GM10248 (cell line): Measurements from ENCODE around the gene KLK3.

ENCODE experiments used
- CTCF ChIA-PET: fragments of 300-600 bp; sonication (Branson Sonifier 250); formaldehyde crosslinking; extraction: SDS; loops from one replicate; lab custom pipeline; 2021; ENCODE audit warnings: antibody characterized with exemption; lab: Yijun Ruan, JAX
- POLR2A ChIA-PET: fragments of 350-650 bp; sonication (Branson Sonifier 250); formaldehyde crosslinking; extraction: SDS; loops from one replicate; lab custom pipeline; 2020; ENCODE audit warnings: antibody characterized with exemption; lab: Yijun Ruan, JAX
- DNase-seq: peaks from one replicate; pipeline ENCODE4 v3.0.0; 2012; ENCODE audit errors: extremely low spot score
- TF ChIP-seq, protein P1 (sequence below): IDR thresholded peaks from 2 replicates; pipeline ENCODE4 v1.5.1; 2012; ENCODE audit warnings: mild to moderate bottlenecking, low read depth; ENCODE audit errors: extremely low read depth, missing control alignments, control extremely low read depth

Gene KLK3

DNA sequence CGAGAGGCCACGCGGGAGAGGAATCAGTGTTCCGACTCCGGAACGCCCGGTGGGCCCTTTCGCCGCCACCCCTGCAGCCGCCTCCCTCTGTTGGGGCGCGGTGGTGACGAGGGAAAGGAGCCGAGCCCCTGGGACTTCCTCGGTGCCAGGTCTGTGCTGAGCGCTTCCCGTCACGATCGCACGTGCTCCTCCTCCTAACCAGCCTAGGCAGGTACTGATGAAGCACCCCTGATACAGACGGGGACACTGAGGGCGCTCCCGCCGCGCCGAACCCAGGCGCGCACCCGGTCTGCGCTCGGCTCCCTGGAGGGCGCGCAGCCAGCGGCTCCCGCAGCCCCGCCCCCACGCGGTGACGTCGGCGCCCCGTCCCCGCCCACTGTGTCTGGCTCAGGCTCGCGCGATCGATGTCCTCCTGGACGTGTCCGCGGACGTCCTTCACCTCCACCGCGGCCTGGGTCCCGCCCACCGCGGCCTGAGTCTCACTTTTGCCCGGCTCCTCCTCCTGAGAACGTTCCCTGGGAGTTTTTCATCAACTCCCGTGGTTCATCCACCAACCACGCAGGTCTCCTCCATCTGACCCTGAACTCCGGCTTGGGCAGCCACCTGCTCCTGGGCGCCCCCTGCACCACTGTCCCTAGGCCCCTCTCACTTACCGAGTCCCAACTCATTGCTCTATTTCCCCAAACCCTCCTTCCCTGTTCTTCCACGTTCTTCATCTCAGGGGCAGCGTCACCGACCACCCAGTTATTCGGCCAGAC lies 18.8 kb upstream of the KLK3 start:
- CTCF ChIA-PET = no interaction called here
- TF ChIP-seq, protein P1, sequence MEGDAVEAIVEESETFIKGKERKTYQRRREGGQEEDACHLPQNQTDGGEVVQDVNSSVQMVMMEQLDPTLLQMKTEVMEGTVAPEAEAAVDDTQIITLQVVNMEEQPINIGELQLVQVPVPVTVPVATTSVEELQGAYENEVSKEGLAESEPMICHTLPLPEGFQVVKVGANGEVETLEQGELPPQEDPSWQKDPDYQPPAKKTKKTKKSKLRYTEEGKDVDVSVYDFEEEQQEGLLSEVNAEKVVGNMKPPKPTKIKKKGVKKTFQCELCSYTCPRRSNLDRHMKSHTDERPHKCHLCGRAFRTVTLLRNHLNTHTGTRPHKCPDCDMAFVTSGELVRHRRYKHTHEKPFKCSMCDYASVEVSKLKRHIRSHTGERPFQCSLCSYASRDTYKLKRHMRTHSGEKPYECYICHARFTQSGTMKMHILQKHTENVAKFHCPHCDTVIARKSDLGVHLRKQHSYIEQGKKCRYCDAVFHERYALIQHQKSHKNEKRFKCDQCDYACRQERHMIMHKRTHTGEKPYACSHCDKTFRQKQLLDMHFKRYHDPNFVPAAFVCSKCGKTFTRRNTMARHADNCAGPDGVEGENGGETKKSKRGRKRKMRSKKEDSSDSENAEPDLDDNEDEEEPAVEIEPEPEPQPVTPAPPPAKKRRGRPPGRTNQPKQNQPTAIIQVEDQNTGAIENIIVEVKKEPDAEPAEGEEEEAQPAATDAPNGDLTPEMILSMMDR = peak; percentile 2
- POLR2A ChIA-PET = no interaction called here
- DNase-seq = peak; percentile 93

DNA sequence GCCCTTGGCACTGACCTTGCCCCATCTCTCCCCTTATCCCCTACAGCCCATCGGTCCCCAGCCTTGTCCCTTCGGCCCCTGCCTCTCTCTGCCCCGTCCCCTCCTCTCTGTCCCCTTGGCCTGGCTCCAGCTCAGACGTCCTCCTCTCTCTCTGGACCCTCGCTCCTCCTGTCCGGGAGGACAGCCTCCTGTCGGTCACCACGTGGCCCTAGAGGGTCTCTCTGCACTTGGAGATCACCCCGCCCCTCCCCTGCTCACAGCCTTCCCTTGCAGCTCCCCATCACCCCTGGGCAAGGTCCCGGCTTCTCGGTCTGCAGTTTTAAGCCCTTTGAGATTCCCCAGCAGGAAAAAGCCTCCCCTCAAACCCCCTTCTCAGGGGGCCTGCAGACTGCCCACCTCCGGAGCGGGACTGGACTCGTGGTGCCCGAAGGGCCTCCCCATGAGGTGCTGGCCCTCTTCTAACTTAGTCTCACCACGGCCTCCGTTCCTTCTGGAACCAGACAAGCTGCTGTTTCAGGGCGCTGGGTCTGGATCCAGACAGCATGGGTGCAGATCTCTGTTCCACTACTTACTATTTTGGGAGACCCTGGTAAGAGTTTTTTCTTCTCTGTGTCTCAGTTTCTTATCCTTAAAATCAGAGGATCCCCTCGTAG lies 18.0 kb upstream of the KLK3 start:
- ChIA-PET POLR2A (no interaction called here), CTCF (no interaction called here)
- TF ChIP-seq, protein P1 = no peak
- DNase-seq = peak; percentile 20

DNA sequence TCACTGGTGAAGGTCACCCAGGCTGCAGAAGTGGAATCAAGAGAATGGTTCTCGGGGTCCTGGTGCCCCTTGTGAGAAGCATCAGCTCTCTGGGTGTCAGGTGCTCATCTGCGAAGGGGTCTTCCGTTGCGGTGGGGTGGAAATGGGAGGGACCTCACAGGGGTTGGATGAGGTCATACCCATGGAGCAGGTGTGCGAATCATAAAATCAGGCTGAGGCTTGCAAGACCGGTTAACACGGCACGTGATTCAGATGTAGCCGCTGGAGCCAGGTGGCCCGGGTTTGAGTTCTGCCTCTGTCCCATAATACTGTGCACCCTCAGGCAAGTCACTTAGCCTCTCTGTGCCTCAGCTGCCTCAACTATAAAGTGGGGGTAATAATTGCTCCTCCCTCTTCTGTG lies 17.4 kb upstream of the KLK3 start:
- POLR2A ChIA-PET = no interaction called here
- no peak for DNase-seq
- CTCF ChIA-PET = no interaction called here
- TF ChIP-seq, protein P1 = no peak

DNA sequence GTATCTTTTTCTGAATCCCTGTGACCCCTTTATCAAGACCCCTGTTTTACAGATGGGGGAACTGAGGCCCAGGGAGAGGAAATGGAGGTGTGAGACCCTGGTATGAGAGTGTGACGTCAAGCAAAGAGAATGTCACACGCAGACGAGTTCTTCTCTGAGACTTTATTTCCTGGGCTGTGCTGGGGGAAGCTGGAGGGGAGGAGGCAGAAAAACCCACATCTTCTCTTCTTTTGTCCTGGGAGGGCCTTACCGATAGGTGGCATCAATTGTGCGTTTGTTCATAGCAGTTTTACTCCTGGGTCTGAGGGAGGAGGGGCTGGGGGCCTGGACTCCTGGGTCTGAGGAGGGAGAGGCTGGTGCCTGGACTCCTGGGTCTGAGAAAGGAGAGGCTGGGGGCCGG lies 16.5 kb upstream of the KLK3 start:
- ChIA-PET POLR2A (no interaction called here), CTCF (interaction anchor here (0.8 to 1.0 kb wide), 2 partner anchors 67 to 84 kb away, joined by 3 to 4 read pairs; no protein-coding TSS in a partner anchor)
- DNase-seq = peak; percentile 67
- TF ChIP-seq, protein P1 = peak; percentile 34

DNA sequence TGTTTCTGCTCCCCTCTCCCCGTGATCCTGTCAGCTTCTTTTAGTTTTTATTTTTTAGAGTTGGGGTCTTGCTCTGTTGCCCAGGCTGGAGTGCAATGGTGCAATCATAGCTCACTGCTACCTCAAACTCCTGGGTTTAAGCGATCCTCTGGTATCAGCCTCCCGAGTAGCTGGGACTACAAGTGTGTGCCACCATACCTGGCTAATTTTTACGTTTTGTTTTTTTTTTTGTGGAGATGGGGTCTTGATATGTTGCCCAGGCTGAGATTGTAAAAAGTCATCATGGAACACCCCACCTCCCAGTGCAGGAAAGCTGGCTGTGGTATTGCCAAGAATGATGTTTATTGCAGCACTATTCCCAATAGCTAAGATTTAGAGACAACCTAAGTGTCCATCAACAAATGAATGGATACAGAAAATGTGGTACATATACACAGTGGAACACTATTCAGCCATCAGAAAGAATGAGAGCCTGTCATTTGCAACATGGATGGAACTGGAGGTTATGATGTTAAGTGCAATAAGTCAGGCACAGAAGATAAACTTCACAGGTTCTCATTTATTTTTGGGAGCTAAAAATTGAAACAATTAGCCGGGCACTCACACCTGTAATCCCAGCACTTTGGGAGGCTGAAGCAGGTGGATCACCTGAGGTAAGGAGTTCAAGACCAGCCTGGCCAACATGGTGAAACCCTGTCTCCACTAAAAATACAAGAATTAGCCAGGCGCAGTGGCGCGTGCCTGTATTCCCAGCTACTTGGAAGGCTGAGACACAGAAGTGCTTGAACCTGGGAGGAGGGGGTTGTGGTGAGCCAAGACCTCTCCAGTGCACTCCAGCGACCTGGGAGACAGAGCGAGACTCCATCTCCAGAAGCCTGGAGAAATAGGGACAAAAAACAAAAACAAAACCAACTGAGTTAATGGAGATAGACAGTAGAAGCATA lies 14.7 kb upstream of the KLK3 start:
- TF ChIP-seq, protein P1 = no peak
- ChIA-PET POLR2A (no interaction called here), CTCF (interaction anchor here (0.8 to 1.5 kb wide), 6 partner anchors 8 to 95 kb away, joined by 3 to 5 read pairs (median 3); no protein-coding TSS in a partner anchor)
- DNase-seq = no peak

DNA sequence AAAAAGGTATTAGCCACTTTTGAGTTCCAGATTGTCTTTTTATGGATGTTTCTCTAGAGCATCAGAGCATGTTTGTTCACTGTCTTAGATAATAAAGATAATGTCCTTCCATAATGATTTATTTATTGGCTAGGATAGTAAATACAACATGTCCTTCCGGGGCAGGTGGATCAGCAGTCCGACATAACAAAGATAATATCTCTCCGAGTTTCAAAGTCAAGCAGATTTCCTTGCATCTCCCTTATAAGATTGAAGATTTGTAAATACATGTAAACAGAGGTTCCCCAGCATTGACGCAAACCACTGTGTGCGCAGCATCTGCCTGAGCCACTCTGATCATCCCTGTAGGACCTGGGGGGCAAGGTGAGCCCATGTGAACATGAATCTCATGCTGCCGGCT lies 12.6 kb upstream of the KLK3 start:
- no peak for DNase-seq
- TF ChIP-seq, protein P1 = no peak
- ChIA-PET CTCF (no interaction called here), POLR2A (no interaction called here)
